Panc1 (cell line): ENCODE measurements around the gene MREG.

Experiments
- CTCF ChIP-seq: fragments of 450-650 bp; IDR thresholded peaks from 2 replicates; pipeline ENCODE4 v1.5.1; 2017; ENCODE audit warnings: mild to moderate bottlenecking
- REST ChIP-seq, 2 experiments: IDR thresholded peaks; 2 replicates each; pipeline ENCODE4 v1.6.1; 2011 to 2012; ENCODE audit warnings: low read depth in 2 of 2, control low read depth in 1 of 2, low read length in 1 of 2, mild to moderate bottlenecking in 1 of 2, moderate library complexity in 1 of 2; ENCODE audit not compliant: insufficient read depth in 1 of 2

- no peak for TF ChIP-seq CTCF
- TF ChIP-seq REST (IDR thresholded peaks at IDR 0.05; ENCODE audit: insufficient read depth in 1 of 2, low read depth in 2 of 2, low read length in 1 of 2) = no peak
These were observed 16.2 kb upstream of the MREG start for GRCh38 chr2:216029416-216030129.
